Coronary artery (tissue), 2 donors: ENCODE measurements around the gene ERCC8.

Experiments
- DNase-seq: peaks from one replicate; pipeline ENCODE4 v3.0.0-alpha.2; 2017; ENCODE audit warnings: low spot score
- H3K27ac ChIP-seq, 2 donors: fragments of 200-600 bp; sonication (generic); one replicate each; pipeline ENCODE4 v1.5.1; 2016 to 2019
- H3K4me3 ChIP-seq: fragments of 200-600 bp; sonication (generic); 2 replicates; pipeline ENCODE4 v1.5.1; 2016; ENCODE audit warnings: mild to moderate bottlenecking, moderate library complexity
- TF ChIP-seq, protein P1 (sequence below): fragments of 200-600 bp; sonication (generic); IDR thresholded peaks from one replicate; pipeline ENCODE4 v1.5.1; 2019; ENCODE audit warnings: antibody characterized with exemption

Gene ERCC8

DNA sequence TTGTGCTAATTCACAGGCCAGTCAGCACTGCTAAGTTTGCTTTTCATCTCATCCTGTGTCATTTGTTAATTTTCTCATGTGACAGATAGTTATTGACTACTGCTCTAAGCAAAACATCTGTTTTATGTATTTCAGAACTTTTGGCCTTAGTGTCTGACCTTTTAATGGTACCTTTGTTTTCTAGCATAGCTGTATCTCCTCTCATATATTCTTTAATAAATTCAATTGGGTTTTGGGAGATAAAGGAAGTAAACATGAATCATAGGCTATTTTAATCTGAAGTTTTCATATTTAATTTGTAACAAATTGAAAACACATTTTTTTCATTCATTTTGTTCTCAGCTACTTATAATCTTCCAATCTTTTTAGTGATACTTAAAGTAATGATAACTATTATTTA, 13.2 kb upstream of the ERCC8 start:
- TF ChIP-seq, protein P1, sequence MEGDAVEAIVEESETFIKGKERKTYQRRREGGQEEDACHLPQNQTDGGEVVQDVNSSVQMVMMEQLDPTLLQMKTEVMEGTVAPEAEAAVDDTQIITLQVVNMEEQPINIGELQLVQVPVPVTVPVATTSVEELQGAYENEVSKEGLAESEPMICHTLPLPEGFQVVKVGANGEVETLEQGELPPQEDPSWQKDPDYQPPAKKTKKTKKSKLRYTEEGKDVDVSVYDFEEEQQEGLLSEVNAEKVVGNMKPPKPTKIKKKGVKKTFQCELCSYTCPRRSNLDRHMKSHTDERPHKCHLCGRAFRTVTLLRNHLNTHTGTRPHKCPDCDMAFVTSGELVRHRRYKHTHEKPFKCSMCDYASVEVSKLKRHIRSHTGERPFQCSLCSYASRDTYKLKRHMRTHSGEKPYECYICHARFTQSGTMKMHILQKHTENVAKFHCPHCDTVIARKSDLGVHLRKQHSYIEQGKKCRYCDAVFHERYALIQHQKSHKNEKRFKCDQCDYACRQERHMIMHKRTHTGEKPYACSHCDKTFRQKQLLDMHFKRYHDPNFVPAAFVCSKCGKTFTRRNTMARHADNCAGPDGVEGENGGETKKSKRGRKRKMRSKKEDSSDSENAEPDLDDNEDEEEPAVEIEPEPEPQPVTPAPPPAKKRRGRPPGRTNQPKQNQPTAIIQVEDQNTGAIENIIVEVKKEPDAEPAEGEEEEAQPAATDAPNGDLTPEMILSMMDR = no peak
- Histone ChIP-seq H3K4me3 (no peak overlapping the region), H3K27ac (no peak overlapping the region)
- DNase-seq = no peak

DNA sequence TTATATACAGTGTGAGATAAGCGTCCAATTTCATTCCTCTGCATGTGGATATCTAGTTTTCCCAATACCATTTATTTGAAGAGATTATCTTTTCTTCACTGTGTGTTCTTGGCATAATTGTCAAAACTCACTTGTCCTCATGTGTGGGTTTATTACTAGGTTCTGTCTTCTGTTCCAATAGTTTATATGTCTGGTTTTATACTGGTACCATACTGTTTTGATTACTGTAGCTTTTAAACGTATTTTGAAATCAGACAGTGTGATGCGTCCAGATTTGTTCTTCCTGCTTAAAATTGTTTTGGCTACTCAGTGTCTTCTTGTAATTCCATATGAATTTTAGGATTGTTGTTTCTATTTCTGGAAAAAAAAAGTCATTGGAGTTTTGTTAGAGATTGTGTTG, 10.4 kb upstream of the ERCC8 start:
- TF ChIP-seq, protein P1 = no peak

DNA sequence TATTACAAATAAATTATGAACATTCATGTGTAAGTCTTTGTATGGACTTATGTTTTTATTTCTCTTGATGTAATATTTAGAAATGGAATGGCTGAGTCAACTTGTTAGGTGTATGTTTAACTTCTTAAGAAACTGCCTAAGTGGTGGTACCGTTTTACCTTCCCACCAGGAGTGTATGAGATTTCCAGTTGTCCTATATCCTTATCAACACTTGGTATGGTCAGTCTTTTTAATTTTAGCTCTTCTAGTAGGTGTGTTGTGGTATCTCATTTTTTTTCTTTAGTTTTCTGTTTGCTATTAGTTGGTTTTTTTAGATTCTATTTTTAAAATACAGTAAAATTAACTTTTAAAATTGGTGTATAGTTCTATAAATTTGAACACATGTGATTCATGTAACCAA, 3.9 kb upstream of the ERCC8 start:
- H3K27ac ChIP-seq = no peak overlapping the region
- DNase-seq = no peak
- TF ChIP-seq, protein P1 = no peak
- no peak overlapping the region for H3K4me3 ChIP-seq

More for the DNA sequence above, 10.4 kb upstream of the ERCC8 start:
- DNase-seq = no peak
- Histone ChIP-seq H3K4me3 (no peak overlapping the region), H3K27ac (no peak overlapping the region)

DNA sequence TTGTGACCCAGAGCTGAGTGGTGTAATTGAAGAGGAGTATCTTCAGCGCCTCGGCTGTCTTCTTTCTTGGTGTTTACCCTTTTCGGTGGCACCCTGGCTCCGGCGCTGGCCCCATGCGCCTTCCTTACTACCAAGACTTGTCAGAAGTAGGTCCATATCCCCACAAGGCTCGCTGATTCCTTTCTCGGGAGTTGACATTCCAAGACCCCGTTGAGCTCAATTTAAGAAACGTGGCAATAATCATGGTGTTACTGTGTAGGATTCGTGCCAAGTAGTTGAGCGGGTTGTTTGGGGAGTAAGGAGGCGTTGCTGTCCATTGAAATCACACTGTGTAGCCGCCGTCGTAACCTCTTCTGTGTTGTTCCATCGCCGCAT, 930 bp upstream of the ERCC8 start:
- no peak for DNase-seq
- TF ChIP-seq, protein P1 = no peak
- peak overlapping the region; percentile 77 to 90 for H3K27ac ChIP-seq

DNA sequence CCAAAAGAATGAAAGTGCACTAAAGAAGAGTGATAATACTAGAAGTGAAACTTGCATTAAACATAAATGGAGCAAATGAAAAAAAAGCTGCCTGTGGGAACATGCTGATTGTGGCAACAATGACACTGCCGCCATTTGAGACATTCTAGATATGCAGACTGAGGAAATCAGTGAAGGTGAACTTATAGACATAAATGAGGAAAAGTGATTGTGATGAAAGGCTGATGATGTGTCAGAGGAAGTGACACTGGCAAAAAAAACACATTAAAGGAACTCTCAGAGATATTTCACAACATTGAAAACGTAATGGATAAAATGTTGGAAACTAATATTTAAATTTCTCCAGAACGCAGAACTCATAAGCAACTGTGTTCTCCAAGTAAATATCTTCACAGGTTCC, 1.2 kb downstream of the ERCC8 start:
- Histone ChIP-seq H3K27ac (no peak overlapping the region), H3K4me3 (no peak overlapping the region)
- TF ChIP-seq, protein P1 = no peak
- no peak for DNase-seq

More for the DNA sequence above, 930 bp upstream of the ERCC8 start:
- peak overlapping the region; percentile 93 for H3K4me3 ChIP-seq

DNA sequence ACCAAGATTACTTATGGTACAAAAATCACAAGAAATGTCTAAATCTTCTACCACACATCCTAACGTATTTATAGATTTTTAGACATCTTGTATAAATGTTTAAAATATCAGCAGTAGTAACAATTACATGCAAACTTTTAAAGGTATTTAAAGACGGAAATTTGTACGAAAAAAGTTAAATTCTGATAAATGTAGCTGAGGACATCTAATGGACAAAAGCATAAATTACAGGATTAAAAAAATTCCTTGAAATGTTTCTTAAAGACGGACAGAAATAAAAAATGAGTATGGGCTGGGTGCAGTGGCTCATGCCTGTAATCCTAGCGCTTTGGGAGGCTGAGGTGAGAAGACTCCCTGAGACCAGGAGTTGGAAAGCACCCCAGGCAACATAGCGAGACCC, 15.8 kb downstream of the ERCC8 start:
- TF ChIP-seq, protein P1 = no peak
- no peak for DNase-seq
- Histone ChIP-seq H3K27ac (no peak overlapping the region), H3K4me3 (no peak overlapping the region)

DNA sequence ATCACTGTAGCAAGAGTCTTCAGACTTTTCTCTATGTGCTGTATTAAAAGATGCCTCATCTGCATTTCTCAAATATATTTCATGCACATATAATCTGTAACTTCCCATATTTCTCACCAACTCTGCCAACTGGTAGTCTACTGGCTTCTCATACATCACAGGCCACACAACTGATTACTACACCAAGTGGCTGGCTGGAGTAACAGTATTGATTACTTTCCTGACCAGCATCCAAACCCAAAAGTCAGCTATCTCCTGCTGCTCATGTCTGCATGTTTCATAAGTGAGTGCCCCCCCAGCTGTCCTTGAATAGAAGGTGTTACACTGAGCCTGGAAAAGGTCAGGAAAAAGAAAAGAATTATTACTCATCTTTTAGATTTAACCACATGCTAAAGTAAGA, 17.4 kb downstream of the ERCC8 start:
- DNase-seq = no peak
- Histone ChIP-seq H3K27ac (no peak overlapping the region), H3K4me3 (no peak overlapping the region)
- TF ChIP-seq, protein P1 = no peak
